Activated T-helper 1 cell treated with anti-CD3 and anti-CD28 coated beads, Interleukin-2, amount 50 U/mL, for 16 hours (primary cell): ENCODE measurements around the gene HECTD4.
A peak's percentile ranks its signal among the peaks of the same experiment; 100 is the strongest.
"Not testable (repeated sequence)": the region's sequence is repeated elsewhere in the genome, so short reads cannot be mapped to it uniquely, and the experiment has no call there.

Experiments used
- DNase-seq, 2 donors: peaks; one replicate each; pipeline ENCODE4 v3.0.0-alpha.2; 2020; ENCODE audit warnings: low read depth in 1 of 2, low spot score in 1 of 2

The HECTD4 gene

GRCh38 chr12:112130441-112130998 lies 251.7 kb downstream of the HECTD4 start:
- DNase-seq: no peak

GRCh38 chr12:112126911-112127310 lies 255.3 kb downstream of the HECTD4 start:
- no peak for DNase-seq

- no peak for DNase-seq
Observed at GRCh38 chr12:112126000-112126438, 256.2 kb downstream of the HECTD4 start.

- DNase-seq: peak; percentile 95 to 98
Observed at GRCh38 chr12:112125250-112125999, 256.8 kb downstream of the HECTD4 start, which contains the start of gene TRAFD1. TRAFD1 (plus strand) TSS chr12:112125560; CDS start chr12:112130523, 4,963 bp downstream.

- no peak for DNase-seq
Observed at GRCh38 chr12:112124918-112125249, 257.3 kb downstream of the HECTD4 start.

GRCh38 chr12:112122823-112123690 lies 259.2 kb downstream of the HECTD4 start:
- DNase-seq: no peak

GRCh38 chr12:112121780-112122565 lies 260.3 kb downstream of the HECTD4 start:
- no peak for DNase-seq

GRCh38 chr12:112117685-112118084 lies 264.5 kb downstream of the HECTD4 start:
- DNase-seq: no peak

GRCh38 chr12:112116232-112117060 lies 265.8 kb downstream of the HECTD4 start:
- no peak for DNase-seq

GRCh38 chr12:112115259-112116045 lies 266.8 kb downstream of the HECTD4 start:
- DNase-seq: no peak

- no peak for DNase-seq
Observed at GRCh38 chr12:112112409-112113133, 269.7 kb downstream of the HECTD4 start.

GRCh38 chr12:112111931-112112330 lies 270.3 kb downstream of the HECTD4 start:
- no peak for DNase-seq

GRCh38 chr12:112110787-112111662 lies 271.2 kb downstream of the HECTD4 start:
- DNase-seq: not testable (repeated sequence)
